K562 (cell line): Measurements from ENCODE around the gene FAM20C. TPM values are rescaled to one million over a fixed set of nuclear protein-coding genes. Genes with fewer than 3 reads are reported as not detected.

Experiments
- ATAC-seq: fragments of 200-7000 bp; cut with Tn5 transposase; 3 replicates; pipeline ENCODE4 v1.9.1; 2020; ENCODE audit warnings: moderate library complexity
- BruUV-seq: library from RNA; stranded (reverse); fragments of 400-500 nt; replicated peaks from 2 replicates; lab custom pipeline; 2021; lab: Mats Ljungman, UMichigan
- CTCF ChIA-PET: fragments of 300-600 bp; formaldehyde crosslinking; extraction: SDS; loops from one replicate; lab custom pipeline; 2021; ENCODE audit warnings: low intra/inter-chr PET ratio; lab: Yijun Ruan, JAX
- POLR2A ChIA-PET: fragments of 300-600, 350-650 bp; sonication (Branson Sonifier 250); formaldehyde crosslinking; extraction: SDS; loops from one replicate; lab custom pipeline; 2021; ENCODE audit warnings: antibody characterized with exemption, inconsistent platforms; lab: Yijun Ruan, JAX
- DNase-seq, 4 experiments: peaks; one replicate each; pipeline versions ENCODE4 v3.0.0 to v3.0.0-alpha.2; 2011 to 2018; ENCODE audit warnings: low spot score in 3 of 4, mixed read lengths in 3 of 4; ENCODE audit errors: extremely low read depth in 1 of 4
- FAIRE-seq: peaks from 2 replicates; lab custom pipeline; 2011; peaks lifted over from hg19 to GRCh38; lab: Jason Lieb, UNC
- H2AFZ ChIP-seq: 2 replicates; pipeline ENCODE4 v1.6.0; 2011; ENCODE audit warnings: low read depth, low read length, control low read depth, inconsistent platforms
- H3K27ac ChIP-seq: fragments of 200-600 bp; 3 replicates; pipeline ENCODE4 v1.8.0; 2011; ENCODE audit warnings: low read depth, mild to moderate bottlenecking, control low read depth, inconsistent platforms, low read length, moderate library complexity, mixed read lengths; ENCODE audit errors: extremely low read depth
- H3K27me3 ChIP-seq, 2 experiments: fragments of 300-600 bp in 1 of 2; 2 replicates in 1 of 2; 3 replicates in 1 of 2; pipeline versions ENCODE4 v1.6.0 to v1.8.0; 2011; ENCODE audit warnings: inconsistent platforms in 2 of 2, low read length in 2 of 2, mild to moderate bottlenecking in 1 of 2, mixed read lengths in 1 of 2, moderate library complexity in 1 of 2; ENCODE audit not compliant: control insufficient read depth in 2 of 2, insufficient read depth in 2 of 2
- H3K36me3 ChIP-seq: fragments of 300-600 bp; 3 replicates; pipeline ENCODE4 v1.8.0; 2011; ENCODE audit warnings: mild to moderate bottlenecking, low read length, inconsistent platforms; ENCODE audit not compliant: control insufficient read depth, insufficient read depth
- H3K4me1 ChIP-seq, 2 experiments: fragments of 200-600 bp in 1 of 2; replicated peaks in 1 of 2; 2 replicates in 1 of 2; 3 replicates in 1 of 2; pipeline versions ENCODE4 v1.5.1 to v1.8.0; 2011; ENCODE audit warnings: inconsistent platforms in 2 of 2, low read length in 2 of 2, mild to moderate bottlenecking in 1 of 2, mixed read lengths in 1 of 2, moderate library complexity in 1 of 2; ENCODE audit not compliant: control insufficient read depth in 2 of 2, insufficient read depth in 2 of 2
- H3K4me2 ChIP-seq: 2 replicates; pipeline ENCODE4 v1.6.1; 2011; ENCODE audit warnings: low read length, control low read depth, inconsistent platforms, mixed read lengths; ENCODE audit not compliant: insufficient read depth
- H3K4me3 ChIP-seq: fragments of 200-600 bp; sonication (generic), shearing (Covaris generic); 2 replicates; pipeline ENCODE4 v1.5.1; 2016; ENCODE audit warnings: control low read depth, inconsistent platforms
- H3K79me2 ChIP-seq: fragments of 200-600 bp; 3 replicates; pipeline ENCODE4 v1.8.0; 2011; ENCODE audit warnings: low read length, inconsistent platforms; ENCODE audit not compliant: control insufficient read depth, insufficient read depth
- H3K9ac ChIP-seq, 2 experiments: 2 replicates each; pipeline versions ENCODE4 v1.6.0 to v1.6.1; 2011; ENCODE audit warnings: low read depth in 2 of 2, low read length in 2 of 2, control low read depth in 1 of 2, inconsistent platforms in 1 of 2, mild to moderate bottlenecking in 1 of 2, mixed read lengths in 1 of 2; ENCODE audit not compliant: insufficient read depth in 1 of 2
- H3K9me1 ChIP-seq: one replicate; pipeline ENCODE4 v1.6.0; 2011; ENCODE audit warnings: inconsistent platforms, mild to moderate bottlenecking, low read length, moderate library complexity; ENCODE audit not compliant: control insufficient read depth, insufficient read depth
- H3K9me3 ChIP-seq: replicated peaks from 2 replicates; pipeline ENCODE4 v1.5.1; 2011; ENCODE audit warnings: low read depth, low read length, inconsistent platforms; ENCODE audit not compliant: control insufficient read depth, insufficient read depth
- H4K20me1 ChIP-seq: replicated peaks from 2 replicates; pipeline ENCODE4 v1.6.1; 2011; ENCODE audit warnings: low read length, inconsistent platforms, mixed read lengths; ENCODE audit not compliant: control insufficient read depth, insufficient read depth
- ARID4B ChIP-seq: sonication (generic); formaldehyde crosslinking; IDR thresholded peaks from 2 replicates; pipeline ENCODE4 v1.8.0; 2022; ENCODE audit warnings: mild to moderate bottlenecking, missing genetic modification reagents
- E2F5 ChIP-seq: sonication (generic); formaldehyde crosslinking; IDR thresholded peaks from 2 replicates; pipeline ENCODE4 v1.8.0; 2022; ENCODE audit warnings: mild to moderate bottlenecking, missing genetic modification reagents
- JUNB ChIP-seq: fragments of 450-650 bp; formaldehyde crosslinking; conservative IDR thresholded peaks from 2 replicates; pipeline ENCODE4 v1.4.0; 2020; ENCODE audit warnings: mild to moderate bottlenecking
- PHTF2 ChIP-seq: fragments of 250-450 bp; sonication (Bioruptor Pico); IDR thresholded peaks from 2 replicates; pipeline ENCODE4 v1.5.0; 2021; ENCODE audit warnings: mild to moderate bottlenecking
- TCF15 ChIP-seq: fragments of 250-450 bp; sonication (Bioruptor Pico); IDR thresholded peaks from 2 replicates; pipeline ENCODE4 v1.8.0; 2022; ENCODE audit warnings: moderate library complexity, mild to moderate bottlenecking, inconsistent platforms
- THAP7 ChIP-seq: fragments of 250-450 bp; sonication (Bioruptor Pico); IDR thresholded peaks from 2 replicates; pipeline ENCODE4 v1.5.0; 2021
- WHSC1 ChIP-seq: IDR thresholded peaks from one replicate; pipeline ENCODE4 v1.6.1; 2012; ENCODE audit warnings: low read length, control low read depth, inconsistent platforms
- ZBTB49 ChIP-seq: sonication (generic); formaldehyde crosslinking; IDR thresholded peaks from 2 replicates; pipeline ENCODE4 v1.8.0; 2022; ENCODE audit warnings: missing genetic modification reagents, mild to moderate bottlenecking, borderline replicate concordance
- ZNF217 ChIP-seq: sonication (generic); formaldehyde crosslinking; IDR thresholded peaks from 2 replicates; pipeline ENCODE4 v1.8.0; 2022; ENCODE audit warnings: mild to moderate bottlenecking, missing genetic modification reagents
- ZNF253 ChIP-seq: fragments of 250-450 bp; sonication (Bioruptor Pico); conservative IDR thresholded peaks from 2 replicates; pipeline ENCODE4 v1.6.1; 2021; ENCODE audit warnings: mild to moderate bottlenecking
- WGBS: fragments of 100-300 bp; shearing (Covaris generic); methylation state at CpG from one replicate; pipeline ENCODE4 v1.1.6; 2016; ENCODE audit warnings: low coverage, mixed read lengths; ENCODE audit not compliant: insufficient coverage; ENCODE audit errors: missing lambda C conversion rate; 5-methylcytosine and 5-hydroxymethylcytosine counted together
- in situ Hi-C: fragments of 300-500 bp; cut with MboI; formaldehyde crosslinking; loops from 4 replicates; pipeline ENCODE4 v1.15.0; 2018; ENCODE audit warnings: inconsistent platforms, mixed read lengths
- intact Hi-C: fragments of 100-400 bp; cut with micrococcal nuclease; formaldehyde crosslinking; loops from 2 replicates; pipeline ENCODE4 v1.14.2; 2022
- polyA plus RNA-seq, 8 experiments: library from polyadenylated mRNA; depleted of rRNA in 4 of 8; stranded (reverse) in 5 of 8; unstranded in 3 of 8; fragments of >200 nt; fragmentation: Nextera tagmentation in 2 of 8; fragmentation: Illumina TruSeq in 1 of 8; extraction: Ambion mirVana in 2 of 8; extraction: Trizol in 1 of 8; gene quantifications; 2 replicates each; pipeline versions ENCODE4 v1.2.1 to v1.2.3, GENCODE V29; 2011 to 2014; ENCODE audit warnings: inconsistent platforms in 1 of 8, missing spikeins in 1 of 8
- total RNA-seq, 7 experiments: library from RNA; depleted of rRNA in 6 of 7; stranded (reverse); fragments of >200 nt in 6 of 7; fragmentation: Illumina TruSeq in 2 of 7; extraction: Trizol in 2 of 7; gene quantifications; 2 replicates each; pipeline versions ENCODE4 v1.2.1 to v1.2.3, GENCODE V29; 2011 to 2021; ENCODE audit warnings: low replicate concordance in 1 of 7

Gene FAM20C
- total and polyA plus RNA-seq, 9 of the 15 experiments (the other 6 are each of a cell fraction or from before 2014, with no cell fraction given) = 0.09 TPM; not detected in 8

GRCh38 chr7:265998-266850, 73.9 kb downstream of the FAM20C start:
- Histone ChIP-seq H3K4me3 (no peak overlapping the region), H3K4me2 (no peak overlapping the region), H2AFZ (no peak overlapping the region), H3K9me3 (peaks cover 12% of the 10 kb centered on the region), H3K27me3 (peaks cover 3 to 30% of the 10 kb centered on the region in 2 experiments; a peak in 3 of 5 replicates), H3K79me2 (no peaks in the 10 kb centered on the region), H3K27ac (no peak overlapping the region), H4K20me1 (no peaks in the 10 kb centered on the region), H3K9ac (no peak overlapping the region), H3K9me1 (no peaks in the 10 kb centered on the region), H3K4me1 (peaks cover 0 to 20% of the 10 kb centered on the region in 2 experiments; a peak in 2 of 5 replicates), H3K36me3 (no peaks in the 10 kb centered on the region)
- CTCF ChIA-PET = interaction anchor here (0.5 to 1.4 kb wide), 4 partner anchors 8 to 910 kb away, joined by 3 to 9 read pairs (median 3); no protein-coding TSS in a partner anchor
- in situ Hi-C loops (no loop called here), intact Hi-C loops (no loop called here)
- POLR2A ChIA-PET = no interaction called here
- no peak; the same call in 2 of the 3 replicates for ATAC-seq
- BruUV-seq = no TSS peak
- no peak for FAIRE-seq
- no peak for DNase-seq
- 2% methylated on average over 21 of the region's 22 CpGs for WGBS
- TF ChIP-seq ZBTB49 = no peak
- no peak for TF ChIP-seq ZNF217
- TF ChIP-seq PHTF2 (CRISPR knock-in tag) = no peak
- TF ChIP-seq WHSC1 = no peak
- TF ChIP-seq ARID4B (CRISPR knock-in tag) = no peak
- no peak for TF ChIP-seq JUNB (CRISPR knock-in tag)
- no peak for TF ChIP-seq THAP7
- no peak for TF ChIP-seq ZNF253
- TF ChIP-seq TCF15 (CRISPR knock-in tag) = no peak
- no peak for TF ChIP-seq E2F5
